ENCODE measurements around the gene SUCLA2.
A peak's percentile ranks its signal among the peaks of the same experiment; 100 is the strongest.

The SUCLA2 gene

GRCh38 chr13:47904891-47905290 lies 96.2 kb downstream of the SUCLA2 start:
- H3K4me3 ChIP-seq (ENCODE audit: low read depth, low read length, poor library complexity, severe bottlenecking): no peak overlapping the region
- H3K4me2 ChIP-seq (ENCODE audit: low read length): no peak overlapping the region
- no peak overlapping the region; the same call in 1 of the 2 replicates for H2AFZ ChIP-seq (ENCODE audit: low read length)

DNA sequence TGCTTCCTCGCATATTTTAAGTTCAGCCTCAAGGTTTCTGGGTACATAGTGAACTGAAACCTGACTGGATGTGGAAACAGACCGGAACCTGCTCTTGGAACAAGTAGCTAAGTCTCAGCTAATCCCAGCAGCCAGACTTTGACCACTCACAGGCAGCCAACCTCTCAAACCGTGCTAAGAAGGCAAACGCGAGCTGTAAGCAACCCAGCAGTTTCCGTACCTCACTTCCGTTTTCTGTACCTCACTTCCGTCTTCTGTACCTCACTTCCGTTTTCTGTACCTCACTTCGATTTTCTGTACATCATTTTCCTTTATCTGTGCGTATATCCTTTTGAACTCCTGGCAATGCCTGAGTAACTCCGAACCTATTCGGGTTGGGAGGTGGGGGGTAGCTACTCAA lies 96.8 kb downstream of the SUCLA2 start:
- H3K4me1 ChIP-seq (ENCODE audit: insufficient read depth, low read length, severe bottlenecking): peaks cover 9% of the 10 kb centered on the region
- H2AFZ ChIP-seq (ENCODE audit: low read length): peak overlapping the region; percentile 100
- peak overlapping the region; percentile 19; the same call in 1 of the 2 replicates for H3K9ac ChIP-seq (ENCODE audit: low read length)
- no peak for TF ChIP-seq EZH2 (IDR thresholded peaks at IDR 0.05; ENCODE audit: borderline replicate concordance, low read length)
- TF ChIP-seq CTCF (IDR thresholded peaks at IDR 0.05; ENCODE audit: low read length): no peak
- no peaks in the 10 kb centered on the region for H3K27me3 ChIP-seq (ENCODE audit: insufficient read depth, low read length)
- H3K36me3 ChIP-seq (ENCODE audit: insufficient read depth, low read length): peaks cover 7% of the 10 kb centered on the region
- no peak overlapping the region for H3K27ac ChIP-seq (ENCODE audit: low read depth, low read length, poor library complexity, severe bottlenecking)
- no peaks in the 10 kb centered on the region for H4K20me1 ChIP-seq (ENCODE audit: insufficient read depth, low read length)
- H3K9me2 ChIP-seq (ENCODE audit: low read depth, low read length): no peaks in the 10 kb centered on the region
- peak overlapping the region; percentile 63 for H3K4me3 ChIP-seq (ENCODE audit: low read depth, low read length, poor library complexity, severe bottlenecking)
- peak overlapping the region; percentile 83 for H3K4me2 ChIP-seq (ENCODE audit: low read length)
- no peaks in the 10 kb centered on the region for H3K9me3 ChIP-seq (ENCODE audit: low read length)
- no peaks in the 10 kb centered on the region for H3F3A ChIP-seq (ENCODE audit: insufficient read depth, low read length)
- H3K79me2 ChIP-seq (ENCODE audit: insufficient read depth, low read length): no peaks in the 10 kb centered on the region

More at GRCh38 chr13:47904891-47905290, 96.2 kb downstream of the SUCLA2 start:
- Histone ChIP-seq H3K9ac (ENCODE audit: low read length) (no peak overlapping the region), H3K79me2 (ENCODE audit: insufficient read depth, low read length) (no peaks in the 10 kb centered on the region), H4K20me1 (ENCODE audit: insufficient read depth, low read length) (no peaks in the 10 kb centered on the region), H3K9me3 (ENCODE audit: low read length) (no peaks in the 10 kb centered on the region), H3K27ac (ENCODE audit: low read depth, low read length, poor library complexity, severe bottlenecking) (no peak overlapping the region), H3K4me1 (ENCODE audit: insufficient read depth, low read length, severe bottlenecking) (peaks cover 9% of the 10 kb centered on the region), H3F3A (ENCODE audit: insufficient read depth, low read length) (no peaks in the 10 kb centered on the region), H3K27me3 (ENCODE audit: insufficient read depth, low read length) (no peaks in the 10 kb centered on the region), H3K9me2 (ENCODE audit: low read depth, low read length) (no peaks in the 10 kb centered on the region), H3K36me3 (ENCODE audit: insufficient read depth, low read length) (peaks cover 7% of the 10 kb centered on the region)
- TF ChIP-seq EZH2 (IDR thresholded peaks at IDR 0.05; ENCODE audit: borderline replicate concordance, low read length): no peak

- Histone ChIP-seq H3K9me3 (ENCODE audit: low read length) (no peaks in the 10 kb centered on the region), H3K4me3 (ENCODE audit: low read depth, low read length, poor library complexity, severe bottlenecking) (peak overlapping the region; percentile 63), H3K4me1 (ENCODE audit: insufficient read depth, low read length, severe bottlenecking) (peaks cover 9% of the 10 kb centered on the region), H3K4me2 (ENCODE audit: low read length) (peak overlapping the region; percentile 83), H3F3A (ENCODE audit: insufficient read depth, low read length) (no peaks in the 10 kb centered on the region), H3K9me2 (ENCODE audit: low read depth, low read length) (no peaks in the 10 kb centered on the region), H3K9ac (ENCODE audit: low read length) (peak overlapping the region; percentile 19; the same call in 1 of the 2 replicates), H4K20me1 (ENCODE audit: insufficient read depth, low read length) (no peaks in the 10 kb centered on the region), H3K27ac (ENCODE audit: low read depth, low read length, poor library complexity, severe bottlenecking) (no peak overlapping the region), H3K79me2 (ENCODE audit: insufficient read depth, low read length) (no peaks in the 10 kb centered on the region), H3K36me3 (ENCODE audit: insufficient read depth, low read length) (peaks cover 7% of the 10 kb centered on the region), H3K27me3 (ENCODE audit: insufficient read depth, low read length) (no peaks in the 10 kb centered on the region), H2AFZ (ENCODE audit: low read length) (peak overlapping the region; percentile 100)
- TF ChIP-seq CTCF (IDR thresholded peaks at IDR 0.05; ENCODE audit: low read length) (no peak), EZH2 (IDR thresholded peaks at IDR 0.05; ENCODE audit: borderline replicate concordance, low read length) (no peak)
These were observed 97.2 kb downstream of the SUCLA2 start for GRCh38 chr13:47903836-47904235.

- H3K4me1 ChIP-seq (ENCODE audit: insufficient read depth, low read length, severe bottlenecking): peaks cover 9% of the 10 kb centered on the region
- peaks cover 7% of the 10 kb centered on the region for H3K36me3 ChIP-seq (ENCODE audit: insufficient read depth, low read length)
- H3K9me3 ChIP-seq (ENCODE audit: low read length): no peaks in the 10 kb centered on the region
- no peak overlapping the region for H3K27ac ChIP-seq (ENCODE audit: low read depth, low read length, poor library complexity, severe bottlenecking)
- H3K79me2 ChIP-seq (ENCODE audit: insufficient read depth, low read length): no peaks in the 10 kb centered on the region
- no peaks in the 10 kb centered on the region for H3K27me3 ChIP-seq (ENCODE audit: insufficient read depth, low read length)
- no peaks in the 10 kb centered on the region for H3K9me2 ChIP-seq (ENCODE audit: low read depth, low read length)
- no peaks in the 10 kb centered on the region for H4K20me1 ChIP-seq (ENCODE audit: insufficient read depth, low read length)
- no peak overlapping the region for H2AFZ ChIP-seq (ENCODE audit: low read length)
- no peak overlapping the region for H3K4me3 ChIP-seq (ENCODE audit: low read depth, low read length, poor library complexity, severe bottlenecking)
- H3F3A ChIP-seq (ENCODE audit: insufficient read depth, low read length): no peaks in the 10 kb centered on the region
- no peak for TF ChIP-seq CTCF (IDR thresholded peaks at IDR 0.05; ENCODE audit: low read length)
- no peak for TF ChIP-seq EZH2 (IDR thresholded peaks at IDR 0.05; ENCODE audit: borderline replicate concordance, low read length)
- H3K9ac ChIP-seq (ENCODE audit: low read length): no peak overlapping the region
- no peak overlapping the region for H3K4me2 ChIP-seq (ENCODE audit: low read length)
These were observed 99.6 kb downstream of the SUCLA2 start for GRCh38 chr13:47901441-47901840.

Data from OCI-LY1 (cell line).